Measurements from ENCODE around the gene HERC4. TPM values are rescaled to one million over a fixed set of nuclear protein-coding genes. Genes with fewer than 3 reads are reported as not detected.
"Not testable (repeated sequence)": the region's sequence is repeated elsewhere in the genome, so short reads cannot be mapped to it uniquely, and the experiment has no call there.

HERC4 gene
- total RNA-seq, 1 donor from 2014 or later = 71.3 TPM

- DNase-seq (ENCODE audit: low read depth) = peak; percentile 59
These were observed 13.7 kb upstream of the HERC4 start for GRCh38 chr10:68088740-68089139.

GRCh38 chr10:68087685-68088401 lies 12.8 kb upstream of the HERC4 start:
- no peak for DNase-seq (ENCODE audit: low read depth)

GRCh38 chr10:68086910-68087684 lies 12.0 kb upstream of the HERC4 start:
- no peak for DNase-seq (ENCODE audit: low read depth)

GRCh38 chr10:68086011-68086410 lies 10.9 kb upstream of the HERC4 start:
- DNase-seq (ENCODE audit: low read depth) = no peak

GRCh38 chr10:68084469-68084868 lies 9.4 kb upstream of the HERC4 start:
- DNase-seq (ENCODE audit: low read depth) = no peak

GRCh38 chr10:68083953-68084352 lies 8.9 kb upstream of the HERC4 start:
- no peak for DNase-seq (ENCODE audit: low read depth)

- DNase-seq (ENCODE audit: low read depth) = peak; percentile 32
These were observed 7.8 kb upstream of the HERC4 start for GRCh38 chr10:68082872-68083271.

GRCh38 chr10:68081916-68082315 lies 6.8 kb upstream of the HERC4 start:
- DNase-seq (ENCODE audit: low read depth) = no peak

GRCh38 chr10:68080853-68081431 lies 5.9 kb upstream of the HERC4 start:
- DNase-seq (ENCODE audit: low read depth) = no peak

- no peak for DNase-seq (ENCODE audit: low read depth)
These were observed 4.4 kb upstream of the HERC4 start for GRCh38 chr10:68079434-68079833.

GRCh38 chr10:68077026-68077425 lies 1.9 kb upstream of the HERC4 start:
- DNase-seq (ENCODE audit: low read depth) = no peak

- DNase-seq (ENCODE audit: low read depth) = not testable (repeated sequence)
These were observed 998 bp upstream of the HERC4 start for GRCh38 chr10:68076081-68076480.

GRCh38 chr10:68075550-68076004 lies 494 bp upstream of the HERC4 start:
- DNase-seq (ENCODE audit: low read depth) = no peak

- DNase-seq (ENCODE audit: low read depth) = peak; percentile 14
These were observed 880 bp downstream of the HERC4 start for GRCh38 chr10:68074031-68074774.

- DNase-seq (ENCODE audit: low read depth) = no peak
These were observed 1.5 kb downstream of the HERC4 start for GRCh38 chr10:68073631-68074030.

GRCh38 chr10:68067508-68067907 lies 7.6 kb downstream of the HERC4 start:
- no peak for DNase-seq (ENCODE audit: low read depth)

- DNase-seq (ENCODE audit: low read depth) = no peak
These were observed 8.1 kb downstream of the HERC4 start for GRCh38 chr10:68067029-68067428.

- no peak for DNase-seq (ENCODE audit: low read depth)
These were observed 21.5 kb downstream of the HERC4 start for GRCh38 chr10:68053553-68053952.

GRCh38 chr10:68052463-68052862 lies 22.6 kb downstream of the HERC4 start:
- no peak for DNase-seq (ENCODE audit: low read depth)

- DNase-seq (ENCODE audit: low read depth) = no peak
These were observed 25.6 kb downstream of the HERC4 start for GRCh38 chr10:68049289-68050078.
